K562 (cell line): ENCODE results near the gene KCNE1. TPM values are rescaled to one million over a fixed set of nuclear protein-coding genes. Genes with fewer than 3 reads are reported as not detected.

Source experiments
- ADNP ChIP-seq: fragments of 200-800 bp; sonication (Bioruptor generic); IDR thresholded peaks from 2 replicates; pipeline ENCODE4 v1.6.1; 2016; ENCODE audit warnings: missing genetic modification characterization, missing compliant biosample characterization
- ARHGAP35 ChIP-seq: fragments of 450-650 bp; IDR thresholded peaks from 2 replicates; pipeline ENCODE4 v1.6.1; 2018; ENCODE audit not compliant: partially characterized antibody
- CHD4 ChIP-seq: fragments of 200-600 bp; sonication (generic); IDR thresholded peaks from 3 replicates; pipeline ENCODE4 v1.6.1; 2012; ENCODE audit warnings: low read depth, mild to moderate bottlenecking, mixed read lengths, low read length, inconsistent platforms; ENCODE audit not compliant: insufficient read depth, insufficient replicate concordance, poor library complexity, severe bottlenecking
- GTF2F1 ChIP-seq: IDR thresholded peaks from 2 replicates; pipeline ENCODE4 v1.6.1; 2011; ENCODE audit warnings: low read depth, low read length, improper control_type of control experiment
- HDAC6 ChIP-seq: IDR thresholded peaks from 2 replicates; pipeline ENCODE4 v1.6.1; 2012; ENCODE audit warnings: low read depth, mild to moderate bottlenecking, control low read depth, inconsistent platforms, low read length, moderate library complexity
- HNRNPLL ChIP-seq: fragments of 200-400 bp; formaldehyde crosslinking; IDR thresholded peaks from 2 replicates; pipeline ENCODE4 v1.6.1; 2017; ENCODE audit warnings: low read length, low read depth, mild to moderate bottlenecking; ENCODE audit not compliant: poor library complexity, severe bottlenecking
- IFI16 ChIP-seq: fragments of 250-450 bp; sonication (Bioruptor Pico); IDR thresholded peaks from 2 replicates; pipeline ENCODE4 v2.1.2; 2022; ENCODE audit warnings: mild to moderate bottlenecking, inconsistent platforms
- MAFG ChIP-seq: fragments of 450-650 bp; conservative IDR thresholded peaks from 2 replicates; pipeline ENCODE4 v1.6.1; 2016; ENCODE audit warnings: missing genetic modification characterization, missing compliant biosample characterization
- PATZ1 ChIP-seq: fragments of 250-450 bp; sonication (Bioruptor Pico); IDR thresholded peaks from 2 replicates; pipeline ENCODE4 v1.5.0; 2020; ENCODE audit warnings: mild to moderate bottlenecking, borderline replicate concordance
- TAF7 ChIP-seq: fragments of 450-650 bp; IDR thresholded peaks from 2 replicates; pipeline ENCODE4 v1.6.1; 2016; ENCODE audit warnings: missing genetic modification characterization, missing compliant biosample characterization
- TRIM24 ChIP-seq, 2 experiments: fragments of 450-650 bp; IDR thresholded peaks; 2 replicates each; pipeline ENCODE4 v1.6.1; 2016
- XRCC5 ChIP-seq: fragments of 200-400 bp; formaldehyde crosslinking; IDR thresholded peaks from 2 replicates; pipeline ENCODE4 v1.6.1; 2017; ENCODE audit warnings: low read depth, mild to moderate bottlenecking, low read length
- ZNF57 ChIP-seq: fragments of 450-650 bp; formaldehyde crosslinking; IDR thresholded peaks from 2 replicates; pipeline ENCODE4 v1.4.0; 2020; ENCODE audit warnings: mild to moderate bottlenecking, moderate library complexity
- ZNF75A ChIP-seq: fragments of 450-650 bp; formaldehyde crosslinking; IDR thresholded peaks from 2 replicates; pipeline ENCODE4 v1.4.0; 2020; ENCODE audit warnings: mild to moderate bottlenecking
- ZNF77 ChIP-seq: fragments of 250-450 bp; sonication (Bioruptor Pico); IDR thresholded peaks from 2 replicates; pipeline ENCODE4 v1.5.0; 2020
- polyA plus RNA-seq, 8 experiments: library from polyadenylated mRNA; depleted of rRNA in 4 of 8; stranded (reverse) in 5 of 8; unstranded in 3 of 8; fragments of >200 nt; fragmentation: Nextera tagmentation in 2 of 8; fragmentation: Illumina TruSeq in 1 of 8; extraction: Ambion mirVana in 2 of 8; extraction: Trizol in 1 of 8; gene quantifications; 2 replicates each; pipeline versions ENCODE4 v1.2.1 to v1.2.3, GENCODE V29; 2011 to 2014; ENCODE audit warnings: inconsistent platforms in 1 of 8, missing spikeins in 1 of 8
- total RNA-seq, 7 experiments: library from RNA; depleted of rRNA in 6 of 7; stranded (reverse); fragments of >200 nt in 6 of 7; fragmentation: Illumina TruSeq in 2 of 7; extraction: Trizol in 2 of 7; gene quantifications; 2 replicates each; pipeline versions ENCODE4 v1.2.1 to v1.2.3, GENCODE V29; 2011 to 2021; ENCODE audit warnings: low replicate concordance in 1 of 7

KCNE1 gene
- total and polyA plus RNA-seq, 9 of the 15 experiments (the other 6 are each of a cell fraction or from before 2014, with no cell fraction given) = 0.05 to 0.22 (median 0.11) TPM; not detected in 3

GRCh38 chr21:34545079-34545884 lies 33.3 kb upstream of the KCNE1 start (continued):
- no peak; the same call in 1 of the 2 replicates for TF ChIP-seq TAF7
- TF ChIP-seq HDAC6 = no peak
- no peak for TF ChIP-seq IFI16 (CRISPR knock-in tag)
- TF ChIP-seq ZNF75A = no peak
- no peak for TF ChIP-seq ARHGAP35
- peak; percentile 46; the same call in 1 of the 2 replicates for TF ChIP-seq PATZ1 (CRISPR knock-in tag)
- no peak for TF ChIP-seq ZNF57 (CRISPR knock-in tag)
- no peak for TF ChIP-seq ADNP (tag)
- TF ChIP-seq XRCC5 = no peak
- TF ChIP-seq ZNF77 (CRISPR knock-in tag) = no peak
- TF ChIP-seq HNRNPLL = no peak
- peak; percentile 55 to 85; a peak in 2 of 4 replicates for TF ChIP-seq TRIM24 (IDR thresholded peaks at IDR 0.05)
- no peak for TF ChIP-seq CHD4
- TF ChIP-seq GTF2F1 = no peak
- no peak for TF ChIP-seq MAFG
- TF ChIP-seq, all 486 proteins: peak for 75
